RWPE1 (cell line): ENCODE measurements around the gene LSM8.
A peak's percentile ranks its signal among the peaks of the same experiment; 100 is the strongest.

Experiments used
- CTCF ChIA-PET: fragments of 350-600 bp; sonication (Branson Sonifier 250); formaldehyde crosslinking; extraction: SDS; loops from one replicate; lab custom pipeline; 2021; lab: Yijun Ruan, JAX
- POLR2A ChIA-PET: fragments of 400-600 bp; formaldehyde crosslinking; extraction: SDS; loops from one replicate; lab custom pipeline; 2020; ENCODE audit warnings: antibody characterized with exemption; ENCODE audit not compliant: low non-redundant PET; lab: Yijun Ruan, JAX
- DNase-seq: peaks from one replicate; pipeline ENCODE4 v3.0.0; 2012; ENCODE audit warnings: low spot score
- H3K27ac ChIP-seq: fragments of 450-650 bp; 2 replicates; pipeline ENCODE4 v1.5.1; 2017
- TF ChIP-seq, protein P1 (sequence below): fragments of 450-650 bp; conservative IDR thresholded peaks from 2 replicates; pipeline ENCODE4 v1.5.1; 2017; ENCODE audit warnings: low read depth, mild to moderate bottlenecking

Gene LSM8

DNA sequence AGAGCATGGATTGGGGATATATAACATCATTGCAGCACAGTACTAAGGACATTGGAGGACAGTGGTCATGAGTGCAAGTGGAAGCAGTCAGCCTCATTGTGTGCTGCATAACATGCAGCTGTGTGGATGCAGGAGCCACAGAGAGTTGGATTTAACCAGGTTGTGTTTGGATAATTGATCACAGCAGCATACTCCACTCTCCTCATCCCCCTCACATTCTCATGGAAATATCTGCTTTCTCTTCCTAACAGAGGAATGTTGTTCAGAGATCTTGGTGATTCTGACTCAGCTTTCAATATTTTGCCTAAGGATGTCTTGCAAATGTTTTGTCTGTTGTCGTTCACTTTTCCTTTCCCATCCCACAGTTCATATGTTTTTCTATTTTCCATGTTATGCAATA lies 31.8 kb upstream of the LSM8 start:
- POLR2A ChIA-PET: no interaction called here
- CTCF ChIA-PET: interaction anchor here (0.6 to 1.0 kb wide), 4 partner anchors 60 to 693 kb away, joined by 3 to 5 read pairs (median 3); no protein-coding TSS in a partner anchor
- no peak for DNase-seq
- TF ChIP-seq, protein P1, sequence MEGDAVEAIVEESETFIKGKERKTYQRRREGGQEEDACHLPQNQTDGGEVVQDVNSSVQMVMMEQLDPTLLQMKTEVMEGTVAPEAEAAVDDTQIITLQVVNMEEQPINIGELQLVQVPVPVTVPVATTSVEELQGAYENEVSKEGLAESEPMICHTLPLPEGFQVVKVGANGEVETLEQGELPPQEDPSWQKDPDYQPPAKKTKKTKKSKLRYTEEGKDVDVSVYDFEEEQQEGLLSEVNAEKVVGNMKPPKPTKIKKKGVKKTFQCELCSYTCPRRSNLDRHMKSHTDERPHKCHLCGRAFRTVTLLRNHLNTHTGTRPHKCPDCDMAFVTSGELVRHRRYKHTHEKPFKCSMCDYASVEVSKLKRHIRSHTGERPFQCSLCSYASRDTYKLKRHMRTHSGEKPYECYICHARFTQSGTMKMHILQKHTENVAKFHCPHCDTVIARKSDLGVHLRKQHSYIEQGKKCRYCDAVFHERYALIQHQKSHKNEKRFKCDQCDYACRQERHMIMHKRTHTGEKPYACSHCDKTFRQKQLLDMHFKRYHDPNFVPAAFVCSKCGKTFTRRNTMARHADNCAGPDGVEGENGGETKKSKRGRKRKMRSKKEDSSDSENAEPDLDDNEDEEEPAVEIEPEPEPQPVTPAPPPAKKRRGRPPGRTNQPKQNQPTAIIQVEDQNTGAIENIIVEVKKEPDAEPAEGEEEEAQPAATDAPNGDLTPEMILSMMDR: no peak
- H3K27ac ChIP-seq: no peak overlapping the region

GRCh38 chr7:118152654-118153053 lies 31.3 kb upstream of the LSM8 start:
- no peak for DNase-seq
- ChIA-PET CTCF (interaction anchor here (0.6 to 0.9 kb wide), 3 partner anchors 59 to 694 kb away, joined by 3 to 5 read pairs (median 3); no protein-coding TSS in a partner anchor), POLR2A (no interaction called here)
- TF ChIP-seq, protein P1: no peak
- no peak overlapping the region for H3K27ac ChIP-seq

DNA sequence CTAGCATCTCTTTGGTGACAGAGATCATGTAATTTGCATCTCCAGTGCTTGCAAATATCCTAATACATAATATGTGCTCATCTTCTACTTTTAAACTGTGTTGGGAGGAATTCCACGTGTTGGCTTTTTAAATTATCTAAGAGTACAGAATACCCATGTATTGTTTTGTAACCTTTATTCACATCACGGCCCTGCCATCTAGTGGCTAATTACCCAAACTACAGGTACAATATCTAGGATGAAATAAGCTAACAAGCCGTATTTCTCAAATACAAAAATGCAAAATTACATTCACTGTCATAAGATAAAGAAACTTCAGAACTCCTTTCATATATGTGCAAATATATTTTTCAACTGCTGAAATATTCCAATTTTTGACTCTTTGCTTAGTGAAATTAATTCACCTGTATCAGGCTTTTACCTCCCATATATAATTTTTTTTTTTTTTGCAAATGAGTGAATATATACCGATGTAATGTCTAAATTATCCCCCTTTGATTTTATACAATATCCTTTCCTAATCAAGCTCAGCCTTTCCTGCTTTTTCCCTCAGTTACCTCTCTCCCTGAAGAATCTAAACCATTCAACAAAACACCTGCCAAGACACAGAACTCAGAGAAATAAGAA lies 30.3 kb upstream of the LSM8 start:
- ChIA-PET POLR2A (no interaction called here), CTCF (interaction anchor here (0.6 to 1.1 kb wide), 8 partner anchors 150 to 694 kb away, joined by 3 to 9 read pairs (median 4); no protein-coding TSS in a partner anchor)
- TF ChIP-seq, protein P1: peak; percentile 69
- DNase-seq: peak; percentile 34
- no peak overlapping the region for H3K27ac ChIP-seq

- ChIA-PET CTCF (no interaction called here), POLR2A (no interaction called here)
- no peak for DNase-seq
- TF ChIP-seq, protein P1: no peak
- no peak overlapping the region for H3K27ac ChIP-seq
Measured at GRCh38 chr7:118158766-118159165, 25.2 kb upstream of the LSM8 start.

- ChIA-PET CTCF (no interaction called here), POLR2A (no interaction called here)
- TF ChIP-seq, protein P1: no peak
- no peak for DNase-seq
- H3K27ac ChIP-seq: no peak overlapping the region
Measured at GRCh38 chr7:118169146-118169545, 14.8 kb upstream of the LSM8 start.

GRCh38 chr7:118175740-118176139 lies 8.2 kb upstream of the LSM8 start:
- no peak for DNase-seq
- H3K27ac ChIP-seq: no peak overlapping the region
- TF ChIP-seq, protein P1: no peak
- ChIA-PET CTCF (interaction anchor here (0.8 kb wide), 1 partner anchor 716 kb away, joined by 3 read pairs; no protein-coding TSS in a partner anchor), POLR2A (no interaction called here)
